ENCODE measurements around the gene MBD3L1.

MBD3L1 gene

DNA sequence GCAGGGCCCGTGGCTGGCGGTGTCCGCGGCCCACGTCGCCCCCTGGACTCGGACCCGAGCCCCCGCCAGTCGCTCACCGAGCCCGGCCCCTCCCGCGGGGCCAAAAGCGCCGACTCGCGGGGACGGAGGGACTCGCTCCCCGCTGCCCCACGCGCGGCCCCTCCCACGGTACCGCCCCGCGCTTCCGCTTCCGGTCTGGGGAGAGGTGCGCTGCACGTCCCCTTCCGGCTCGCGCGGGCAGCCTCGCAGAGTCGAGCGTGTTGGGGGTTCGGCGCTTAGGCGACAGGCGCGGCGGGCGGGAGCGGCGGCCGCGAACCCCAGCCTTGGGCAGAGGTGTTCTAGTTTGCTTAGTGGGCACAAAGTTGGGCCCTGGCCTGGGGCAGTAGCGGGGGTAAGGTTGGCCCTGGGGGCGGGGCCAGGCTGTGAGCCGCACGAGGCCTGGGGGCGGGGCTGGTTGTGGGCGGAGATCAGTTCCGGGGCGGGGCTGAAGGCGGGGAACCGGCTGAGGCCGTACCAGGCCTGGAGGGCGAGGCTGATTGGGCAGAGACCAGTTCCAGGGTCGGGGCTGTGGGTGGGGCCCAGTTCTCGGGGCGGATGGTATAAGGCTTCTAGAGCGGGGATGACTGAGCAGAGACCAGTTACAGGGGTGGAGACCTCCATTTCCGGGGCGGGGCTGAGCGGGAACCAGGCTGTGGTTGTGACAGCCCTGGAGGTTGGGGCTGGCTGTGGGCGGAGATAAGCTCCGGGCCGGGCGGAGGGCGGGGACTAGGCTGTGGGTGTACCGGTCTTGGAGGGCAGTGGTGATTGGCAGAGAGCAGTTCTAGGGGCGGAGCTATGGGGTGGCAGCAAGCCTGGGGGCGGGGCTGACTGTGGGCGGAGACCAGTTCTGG, at the start of gene MBD3L1, which contains the start of gene ZNF558:
Gene MBD3L1 (plus strand): TSS at position 246 of the 890 bp plus-strand sequence. CDS start 10,302 bp downstream, outside the sequence.
Gene ZNF558 (minus strand): TSS at position 173 of the 890 bp plus-strand sequence. CDS start 9,645 bp downstream, outside the sequence.
- peak; percentile 99 for DNase-seq

DNA sequence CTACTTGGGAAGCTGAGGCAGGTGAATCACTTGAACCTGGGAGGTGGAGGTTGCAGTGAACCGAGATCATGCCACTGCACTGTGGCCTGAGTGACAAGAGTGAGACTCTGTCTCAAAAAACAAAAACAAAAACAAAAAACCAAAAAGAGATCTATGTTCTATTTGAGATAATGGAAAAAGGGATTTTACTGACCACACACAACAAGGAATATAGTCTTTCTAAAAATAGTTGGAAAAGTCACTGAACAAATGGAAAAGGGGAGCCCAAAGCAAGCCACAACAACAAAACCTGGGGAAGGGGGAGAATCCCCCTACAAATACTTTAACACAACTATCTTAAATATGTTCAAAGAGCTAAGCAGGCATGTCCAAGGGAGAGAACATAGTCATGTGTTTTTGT, 37.4 kb upstream of the MBD3L1 start:
- DNase-seq: no peak

DNA sequence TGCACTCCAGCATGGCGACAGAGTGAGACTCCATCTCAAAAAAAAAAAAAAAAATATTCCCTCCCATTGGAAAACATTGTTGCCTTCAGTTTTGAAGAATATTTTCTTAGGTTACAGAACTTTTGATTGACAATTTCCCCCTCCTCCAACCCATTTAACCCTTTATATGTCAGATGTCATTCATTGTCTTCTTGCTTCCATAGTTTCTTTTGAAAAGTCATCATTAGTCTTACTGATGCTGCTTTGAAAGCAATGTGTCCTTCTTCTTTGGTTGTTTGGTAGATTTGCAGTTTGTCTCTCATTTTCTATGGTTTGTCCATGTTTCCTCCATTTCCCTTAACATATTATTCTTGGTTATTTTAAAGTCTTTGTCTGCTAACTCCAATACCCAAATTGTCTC, 25.5 kb upstream of the MBD3L1 start:
- DNase-seq: no peak

DNA sequence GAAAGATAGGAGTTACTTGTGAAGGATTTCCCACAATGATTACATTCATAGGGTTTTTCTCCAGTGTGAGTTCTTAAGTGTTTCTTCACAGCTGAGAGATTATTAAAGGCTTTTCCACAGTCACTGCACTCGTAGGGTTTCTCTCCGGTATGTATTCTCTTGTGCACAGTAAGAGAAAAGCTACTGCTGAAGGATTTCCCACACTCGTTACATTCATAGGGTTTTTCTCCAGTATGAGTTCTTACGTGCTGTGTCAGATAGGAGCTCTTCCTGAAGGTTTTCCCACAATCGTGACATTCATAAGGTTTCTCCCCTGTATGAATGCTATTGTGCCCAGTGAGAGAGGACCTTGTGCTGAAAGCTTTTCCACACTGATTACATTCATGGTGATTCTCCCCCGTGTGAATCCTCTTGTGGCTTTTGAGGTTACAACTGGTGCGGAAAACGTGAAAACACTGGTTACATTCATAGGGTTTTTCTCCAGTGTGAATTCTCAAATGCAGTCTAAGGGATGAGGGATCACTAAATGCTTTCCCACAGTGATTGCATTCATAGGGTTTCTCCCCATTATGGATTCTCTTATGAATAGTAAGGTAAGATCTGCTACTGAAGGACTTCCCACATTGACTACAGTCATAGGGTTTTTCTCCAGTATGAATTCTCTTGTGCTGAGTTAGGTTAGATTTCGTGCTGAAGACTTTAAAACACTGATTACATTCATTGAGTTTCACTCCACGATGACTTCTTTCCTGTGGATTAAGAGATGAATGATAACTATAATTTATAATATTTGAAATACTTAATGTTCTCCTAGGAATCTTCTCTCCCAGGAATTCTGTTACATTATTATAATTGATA, 20.6 kb upstream of the MBD3L1 start:
- DNase-seq: no peak

DNA sequence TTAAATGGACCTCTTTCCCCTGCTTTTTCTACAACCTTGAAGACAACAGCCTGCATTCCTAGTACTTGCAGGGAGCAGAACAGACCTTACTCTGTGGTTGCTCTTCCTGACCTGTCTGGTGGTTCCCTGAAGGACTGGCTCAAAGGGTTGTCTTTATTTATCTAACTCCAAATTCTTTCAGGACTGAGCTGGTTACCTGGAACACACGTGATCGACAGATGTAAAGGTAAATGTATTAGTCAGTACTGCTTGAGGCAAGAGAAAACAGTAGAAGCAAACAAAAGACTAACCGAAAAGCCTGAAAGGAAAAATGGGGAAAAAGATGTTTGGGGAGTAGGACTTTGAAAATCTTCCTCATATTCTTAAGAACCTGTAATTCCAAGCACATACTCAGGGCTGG, 18.0 kb upstream of the MBD3L1 start:
- DNase-seq: no peak

DNA sequence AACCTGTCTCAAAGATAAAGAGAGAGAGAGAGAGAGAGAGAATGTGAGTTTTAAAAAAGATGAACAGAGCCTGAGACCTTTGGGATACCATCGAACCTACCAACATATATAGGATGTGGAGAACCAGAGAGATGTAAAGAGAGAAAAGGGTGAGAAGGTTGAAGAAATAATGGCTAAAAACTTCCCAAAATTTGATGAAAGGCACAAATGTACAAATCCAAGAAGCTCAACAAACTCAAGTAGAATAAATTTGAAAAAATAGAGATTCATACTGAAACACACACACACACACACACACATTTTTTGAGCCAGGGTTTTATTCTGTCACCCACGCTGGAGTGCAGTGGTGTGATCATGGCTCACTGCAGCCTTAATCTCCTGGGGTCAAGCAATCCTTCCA, 16.4 kb upstream of the MBD3L1 start:
- no peak for DNase-seq

DNA sequence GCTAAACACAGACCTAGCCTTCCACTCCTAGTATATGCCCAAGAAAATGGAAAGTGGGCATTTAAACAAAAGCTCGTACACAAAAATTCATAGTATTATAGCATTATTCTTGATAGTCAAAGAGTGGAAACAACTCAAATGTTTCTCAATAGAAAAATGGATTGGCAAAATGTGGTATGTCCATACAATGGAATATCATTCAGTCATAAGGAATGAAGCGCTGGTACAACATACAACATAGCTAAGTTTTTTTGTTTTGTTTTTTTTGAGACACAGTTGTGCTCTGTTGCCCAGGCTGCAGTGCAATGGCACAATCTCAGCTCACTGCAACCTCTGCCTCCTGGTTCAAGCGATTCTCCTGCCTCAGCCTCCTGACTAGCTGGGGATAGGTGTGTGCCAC, 11.9 kb upstream of the MBD3L1 start:
- no peak for DNase-seq

DNA sequence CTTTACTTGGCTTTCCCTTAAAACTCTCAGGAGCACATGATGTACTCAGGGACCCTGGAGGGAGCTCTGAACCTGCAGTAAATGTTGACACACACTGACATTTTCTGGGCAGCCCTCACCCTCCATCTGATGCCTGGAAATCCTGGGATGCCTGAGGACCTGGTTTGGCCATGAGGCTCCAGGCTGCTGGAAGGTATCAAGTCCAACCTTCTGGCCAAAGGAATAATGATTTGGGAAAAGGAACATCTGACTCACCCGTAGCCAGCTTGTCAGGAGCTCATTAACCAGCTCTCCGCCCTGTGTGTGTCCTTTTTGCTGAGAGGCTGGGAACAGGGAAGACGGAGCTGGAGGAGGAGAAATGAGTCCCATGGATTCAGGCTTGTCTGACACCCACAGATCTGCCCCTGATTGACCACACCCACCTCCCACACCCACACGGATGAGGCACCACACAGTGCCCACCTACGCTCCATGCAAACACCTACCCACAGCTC, 10.4 kb upstream of the MBD3L1 start:
- DNase-seq: no peak

DNA sequence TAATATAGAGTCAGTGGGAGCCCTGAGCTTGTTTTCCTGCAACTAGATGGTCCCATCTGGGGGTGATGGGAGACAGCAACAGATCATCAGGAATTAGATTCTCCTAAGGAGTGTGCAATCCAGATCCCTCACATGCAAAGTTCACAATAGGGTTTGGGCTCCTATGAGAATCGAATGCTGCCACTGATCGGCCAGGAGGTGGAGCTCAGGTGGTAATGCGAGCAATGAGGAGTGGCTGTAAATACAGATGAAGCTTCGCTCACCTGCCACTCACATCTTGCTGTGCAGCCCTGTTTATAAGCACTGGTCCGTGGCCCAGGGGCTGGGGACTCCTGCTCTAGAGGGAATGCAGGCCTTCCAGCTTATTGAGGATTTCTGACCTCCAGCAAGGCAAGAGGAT, 5.8 kb upstream of the MBD3L1 start:
- no peak for DNase-seq

DNA sequence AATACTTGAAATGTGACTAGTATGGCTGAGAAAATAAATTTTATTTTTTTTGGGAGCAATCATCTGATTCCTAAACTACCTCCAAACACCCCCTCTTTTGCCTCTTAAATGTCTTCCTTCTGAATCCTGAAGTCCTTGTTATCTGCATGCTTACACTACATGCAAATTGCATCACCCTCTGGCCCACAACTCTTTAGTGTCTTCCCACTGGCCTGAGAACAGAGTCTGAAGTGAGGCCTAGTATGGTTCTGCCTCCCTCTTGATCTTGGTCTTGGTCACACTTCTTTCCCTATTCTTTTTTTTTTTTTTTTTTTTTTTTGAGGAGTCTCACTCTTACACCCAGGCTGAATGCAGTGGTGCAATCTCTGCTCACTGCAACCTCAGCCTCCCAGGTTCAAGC, 4.9 kb upstream of the MBD3L1 start:
- DNase-seq: no peak

DNA sequence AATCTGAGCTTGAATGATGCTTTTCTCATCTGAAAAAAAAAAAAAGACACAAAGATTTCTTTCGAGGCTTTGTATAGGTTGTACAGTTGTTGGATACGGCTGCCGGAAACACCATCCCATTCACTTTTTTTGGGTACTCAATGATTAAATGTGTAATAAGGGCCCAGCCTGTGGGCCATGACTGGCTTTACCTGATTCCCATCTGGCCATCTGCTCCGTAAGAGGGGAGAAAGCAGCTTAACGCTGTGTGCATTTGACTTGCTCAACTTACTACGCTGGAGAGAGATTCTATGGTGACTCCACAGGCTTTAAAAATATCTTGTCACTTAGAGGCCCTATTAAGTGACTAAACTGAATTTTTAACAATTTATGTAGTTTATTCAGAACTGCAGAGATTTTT, 804 bp upstream of the MBD3L1 start:
- DNase-seq: no peak

DNA sequence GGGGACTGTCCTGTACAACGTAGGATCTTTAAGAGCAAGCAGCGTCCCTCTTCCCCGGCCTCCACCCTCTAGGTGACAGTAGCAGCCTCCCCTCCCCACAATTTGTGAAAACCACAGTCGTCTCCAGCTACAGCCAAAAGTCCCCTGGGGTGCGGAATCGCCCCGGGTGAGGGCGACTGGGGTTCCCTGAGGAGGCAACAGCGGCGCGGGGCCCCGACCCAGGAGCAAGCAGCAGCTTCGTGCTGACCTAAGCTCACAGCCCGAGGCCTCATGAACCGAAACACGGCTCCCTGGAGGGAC, 395 bp upstream of the MBD3L1 start:
- no peak for DNase-seq

DNA sequence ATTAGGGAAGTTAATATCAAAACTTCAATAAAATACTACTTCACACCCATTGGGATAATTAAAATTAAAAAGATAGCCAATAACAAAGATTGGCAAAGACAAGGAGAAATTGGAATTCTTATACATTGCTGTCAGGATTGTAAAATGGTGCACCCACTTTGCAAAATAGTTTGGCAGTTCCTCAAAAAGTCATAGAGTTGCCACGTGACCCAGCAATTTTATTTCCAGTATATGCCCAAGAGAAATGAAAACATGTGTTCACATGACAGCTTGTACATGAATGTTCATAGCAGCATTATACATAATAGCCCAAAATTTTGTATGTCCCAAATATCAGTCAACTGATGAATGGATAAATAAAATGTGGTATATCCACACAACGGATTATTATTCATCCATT, 3.3 kb downstream of the MBD3L1 start:
- DNase-seq: no peak

DNA sequence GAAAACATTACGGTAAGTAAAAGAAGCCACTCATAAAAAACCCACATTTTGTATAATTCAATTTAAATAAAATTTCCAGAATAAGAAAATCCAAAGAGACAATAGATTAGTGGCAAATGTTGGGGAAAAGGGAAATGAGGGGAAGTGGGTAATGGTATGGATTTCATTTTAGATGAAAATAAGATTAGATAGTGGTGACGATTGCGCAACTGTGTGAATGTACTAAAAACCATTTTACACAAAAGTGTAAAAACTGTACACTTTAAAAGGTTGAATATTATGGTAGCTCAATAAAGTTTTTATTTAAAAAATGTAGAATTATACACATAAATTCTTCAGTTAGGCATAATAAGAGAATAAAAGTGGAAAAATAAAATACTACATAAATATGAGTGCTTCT, 3.7 kb downstream of the MBD3L1 start:
- DNase-seq: no peak

DNA sequence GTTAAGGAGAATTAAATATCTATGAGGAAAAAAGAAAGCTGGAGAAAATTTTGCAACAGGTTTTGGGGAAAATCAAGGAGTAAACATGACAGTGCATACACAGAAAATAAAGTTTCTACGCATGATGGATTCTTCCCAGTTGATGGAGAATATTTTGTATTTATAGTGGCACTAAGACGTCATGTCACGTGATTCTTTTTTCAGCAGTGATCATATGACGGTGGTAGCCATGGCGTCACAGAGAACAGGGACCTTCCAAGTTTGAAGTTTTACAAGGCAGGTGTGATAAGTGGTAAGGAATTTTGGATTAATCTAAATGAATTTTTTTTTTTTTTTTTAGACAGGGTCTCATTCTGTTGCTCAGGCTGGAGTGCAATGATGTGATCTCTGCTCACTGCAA, 8.5 kb downstream of the MBD3L1 start:
- no peak for DNase-seq

DNA sequence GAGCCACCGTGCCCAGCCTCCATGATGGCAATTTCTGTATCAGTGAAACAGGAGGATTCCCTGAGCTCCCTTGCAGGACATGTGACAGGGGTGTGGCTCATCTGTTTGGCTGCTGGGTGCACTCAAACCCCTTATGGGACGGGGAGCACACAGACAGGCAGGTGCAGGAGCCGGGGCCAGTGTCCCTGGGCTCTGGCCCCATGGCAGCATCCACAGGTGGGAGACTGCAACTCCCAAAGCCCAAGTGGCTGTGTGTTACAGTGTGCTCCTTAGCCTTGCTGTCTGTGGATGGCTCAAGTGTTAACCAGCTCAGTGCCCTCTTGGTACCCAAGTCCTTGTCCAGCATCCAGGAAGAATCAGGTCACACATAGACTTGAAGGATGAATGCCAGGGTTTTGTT, 14.6 kb downstream of the MBD3L1 start:
- DNase-seq: no peak

DNA sequence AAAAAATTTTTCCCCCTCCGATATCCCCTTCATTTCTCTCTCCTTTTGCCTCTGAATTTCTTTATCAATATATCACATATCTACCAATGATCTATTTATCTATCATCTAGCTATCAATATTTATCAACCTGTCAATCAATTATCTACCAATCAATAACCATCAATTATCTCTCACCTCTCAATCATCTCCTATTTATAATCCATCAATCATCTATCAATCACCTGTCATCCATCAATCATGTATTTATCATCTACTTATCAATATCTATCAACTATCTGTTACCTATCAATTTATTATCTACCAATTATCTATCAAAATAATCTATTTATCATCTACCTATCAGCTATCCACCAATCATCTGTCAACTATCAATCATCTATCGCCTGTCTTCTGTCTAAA, 17.1 kb downstream of the MBD3L1 start:
- DNase-seq: no peak

DNA sequence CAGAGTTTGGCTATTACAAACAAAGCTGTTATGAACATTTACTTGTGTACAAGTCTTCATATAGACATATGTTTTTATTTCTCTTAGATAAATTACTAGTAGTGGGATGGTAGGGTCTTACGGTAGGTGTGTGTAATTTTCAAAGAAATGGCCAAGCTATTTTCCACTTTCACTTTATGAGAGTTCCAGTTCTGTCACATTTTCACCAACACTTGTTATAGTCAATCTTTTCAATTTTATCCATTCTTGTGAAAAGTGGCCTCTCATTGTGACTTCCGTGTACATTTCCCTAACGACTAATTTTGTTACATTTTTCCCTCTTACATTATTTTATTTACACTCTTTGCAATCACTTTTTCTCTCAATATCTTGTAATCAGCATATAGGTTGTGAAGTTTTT, 18.3 kb downstream of the MBD3L1 start:
- no peak for DNase-seq

DNA sequence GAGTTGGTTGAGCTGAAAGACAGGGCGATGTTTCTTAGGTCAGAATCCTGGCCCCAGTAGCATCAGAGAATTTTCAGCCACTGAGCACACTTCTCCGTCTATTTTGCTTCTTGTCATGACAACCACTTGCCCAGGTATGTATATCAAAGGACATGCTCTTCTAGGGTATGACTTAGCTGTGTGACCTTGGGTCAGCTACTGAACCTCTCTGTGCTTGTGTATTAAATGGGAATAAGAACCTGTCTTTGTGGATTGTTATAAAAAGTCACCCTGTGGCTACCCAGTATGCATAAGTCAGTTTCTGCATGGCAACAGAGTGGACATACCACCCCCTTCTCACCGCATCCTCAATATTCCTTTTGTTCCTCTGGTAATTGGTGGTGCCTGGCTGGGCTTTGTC, 26.1 kb downstream of the MBD3L1 start:
- no peak for DNase-seq

DNA sequence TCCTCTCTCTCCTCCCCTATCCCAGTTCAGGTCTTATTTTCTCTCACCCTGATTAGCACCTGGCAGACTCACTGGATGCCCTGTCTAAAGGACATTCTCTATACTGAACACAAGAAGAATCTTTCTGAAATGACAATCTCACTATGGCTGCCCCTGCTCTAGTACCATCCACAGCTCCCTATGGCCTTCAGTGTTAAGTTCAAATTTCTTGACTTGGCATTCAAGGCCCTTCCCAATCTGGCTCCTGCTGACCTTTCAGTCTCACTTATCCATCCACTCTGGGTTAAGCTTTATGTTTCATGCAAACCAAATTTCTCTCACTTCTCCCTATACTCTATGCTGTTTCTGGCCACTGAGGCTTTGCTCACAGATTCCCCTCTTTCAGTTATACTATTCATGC, 34.2 kb downstream of the MBD3L1 start:
- DNase-seq: no peak

DNA sequence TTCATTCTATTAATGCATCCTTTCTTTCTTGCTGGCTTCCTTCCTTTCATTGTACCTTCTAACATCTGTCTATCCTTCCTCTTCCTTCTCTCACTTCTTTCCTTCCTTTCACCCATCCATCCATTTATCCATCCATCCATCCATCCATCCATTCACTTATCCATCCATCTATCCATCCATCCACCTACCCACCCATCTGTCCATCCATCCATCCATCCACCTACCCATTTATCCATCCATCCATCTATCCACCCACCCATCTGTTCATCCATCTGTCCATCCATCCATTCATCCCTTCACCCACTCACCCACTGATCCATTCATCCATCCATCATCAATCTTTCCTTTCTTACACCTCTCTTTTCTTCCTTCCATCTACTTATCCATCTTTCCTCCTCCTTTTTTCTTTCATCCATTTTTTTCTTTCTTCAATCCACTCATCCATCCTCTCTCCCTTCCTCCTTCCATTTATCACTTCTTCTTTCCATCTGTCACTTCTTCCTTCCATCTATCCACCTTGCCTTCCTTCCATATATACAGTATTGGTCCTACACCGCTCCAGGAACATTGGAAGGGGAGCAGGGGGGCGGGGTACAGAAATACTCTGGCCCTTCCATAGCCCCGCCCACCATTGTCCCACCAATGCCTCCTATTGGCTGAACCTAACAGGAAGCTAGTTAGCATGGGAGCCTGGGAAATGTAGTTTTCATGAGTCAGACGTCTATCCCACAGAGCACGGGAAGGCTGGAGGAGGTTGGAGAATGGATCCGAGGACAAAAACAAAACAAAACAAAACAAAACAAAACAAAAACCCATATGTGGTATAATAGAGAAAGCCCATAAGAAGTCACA, 45.9 kb downstream of the MBD3L1 start:
- DNase-seq: no peak

DNA sequence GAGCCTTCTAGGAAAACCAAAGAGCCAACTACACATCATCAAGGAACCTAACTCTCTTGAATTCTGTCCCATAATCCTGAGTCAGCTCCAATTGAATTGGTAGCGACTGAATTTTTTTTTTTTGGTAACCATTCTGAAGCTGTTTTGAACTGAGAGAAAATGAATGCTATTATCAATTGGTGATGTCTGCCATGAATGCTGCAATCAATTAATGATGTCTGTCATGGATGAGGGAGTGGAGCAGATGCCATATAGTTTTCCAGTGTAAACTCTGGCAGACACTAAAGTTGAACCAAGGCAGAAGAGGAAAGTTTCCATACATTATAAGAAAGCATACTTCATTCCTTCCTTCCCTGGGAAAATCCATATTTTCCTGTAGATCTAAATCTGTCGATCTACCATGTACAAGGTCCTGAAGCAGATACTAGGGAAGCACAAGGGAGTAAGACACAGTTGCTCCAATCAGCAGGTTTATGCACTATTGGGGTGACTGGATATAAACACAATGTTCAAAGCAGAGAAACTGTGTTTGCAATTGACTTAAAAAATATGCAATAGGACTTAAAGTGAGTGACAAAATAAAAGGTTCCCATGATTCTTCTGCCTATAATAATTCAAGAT, 48.8 kb downstream of the MBD3L1 start:
- DNase-seq: no peak

DNA sequence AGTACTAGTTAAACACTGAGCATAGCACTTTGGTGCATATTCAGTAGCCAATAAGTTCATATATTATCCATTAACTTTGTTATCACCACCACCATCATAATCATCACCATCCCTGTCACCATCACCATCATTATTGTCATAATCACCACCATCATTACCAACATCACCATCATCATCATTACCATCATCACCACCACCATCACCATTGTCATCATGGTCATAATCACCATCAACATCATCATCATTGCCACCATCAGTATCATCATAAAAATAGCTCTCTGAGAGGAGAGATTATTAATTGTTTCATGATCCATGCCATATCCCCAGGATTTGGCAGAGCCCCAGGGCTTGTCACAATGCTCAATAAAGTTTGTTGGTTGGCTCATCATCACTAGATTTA, 49.3 kb downstream of the MBD3L1 start:
- DNase-seq: no peak

All from activated CD4-positive, alpha-beta T cell treated with anti-CD3 and anti-CD28 coated beads, Interleukin-2, amount 50 U/mL, for 4 hours (primary cell).